ENCODE measurements around the gene ZNF284.
"Not testable (repeated sequence)": the region's sequence is repeated elsewhere in the genome, so short reads cannot be mapped to it uniquely, and the experiment has no call there.

ZNF284 gene

GRCh38 chr19:44109458-44109857, 37.5 kb downstream of the ZNF284 start:
- no peak for DNase-seq (ENCODE audit: extremely low spot score)
- TF ChIP-seq TARDBP (IDR thresholded peaks at IDR 0.05) (no peak), FOXK2 (IDR thresholded peaks at IDR 0.05) (no peak), BHLHE40 (IDR thresholded peaks at IDR 0.05; ENCODE audit: borderline replicate concordance) (no peak)
- POLR2A ChIA-PET: no interaction called here
- CTCF ChIA-PET: no interaction called here

GRCh38 chr19:44111910-44112463, 40.0 kb downstream of the ZNF284 start:
- no peak for DNase-seq (ENCODE audit: extremely low spot score)
- ChIA-PET POLR2A (interaction anchor here (0.8 kb wide), 1 partner anchor 18 kb away, joined by 3 read pairs; the partner anchor contains the start of gene ZNF224), CTCF (no interaction called here)
- TF ChIP-seq BHLHE40 (IDR thresholded peaks at IDR 0.05; ENCODE audit: borderline replicate concordance) (no peak), NFRKB (IDR thresholded peaks at IDR 0.05) (no peak), LEF1 (IDR thresholded peaks at IDR 0.05; ENCODE audit: borderline replicate concordance) (no peak), CTBP1 (IDR thresholded peaks at IDR 0.05; ENCODE audit: borderline replicate concordance) (no peak), ELF4 (IDR thresholded peaks at IDR 0.05) (no peak), TARDBP (IDR thresholded peaks at IDR 0.05) (no peak), PKNOX1 (IDR thresholded peaks at IDR 0.05) (no peak), L3MBTL2 (conservative IDR thresholded peaks at IDR 0.05) (no peak), ARNT (IDR thresholded peaks at IDR 0.05) (no peak)

- TF ChIP-seq FOXA1 (IDR thresholded peaks at IDR 0.05) (no peak), SUZ12 (IDR thresholded peaks at IDR 0.05) (no peak), L3MBTL2 (conservative IDR thresholded peaks at IDR 0.05) (0 out of 2 replicates have a peak, but pooled peaks have one; percentile 27), FOXK2 (IDR thresholded peaks at IDR 0.05) (no peak)
- POLR2A ChIA-PET: interaction anchor here (2.1 kb wide), 1 partner anchor 53 kb away, joined by 10 read pairs; the partner anchor contains the start of gene ZNF226
- DNase-seq (ENCODE audit: extremely low spot score): no peak
- CTCF ChIA-PET: interaction anchor here (0.6 kb wide), 1 partner anchor 162 kb away, joined by 4 read pairs; the partner anchor contains the start of gene ZNF221
These were observed 40.8 kb downstream of the ZNF284 start for GRCh38 chr19:44112802-44113137.

GRCh38 chr19:44113138-44113783, 41.3 kb downstream of the ZNF284 start, which contains the start of gene ZNF225:
TSS of gene ZNF225 (plus strand) at chr19:44113399. CDS start at chr19:44115828, 2,429 bp downstream.
- POLR2A ChIA-PET: interaction anchor here (1.1 to 2.1 kb wide), 3 partner anchors 29 to 99 kb away, joined by 3 to 10 read pairs (median 4); partner anchors contain the start of genes ZNF226 and ZNF227

GRCh38 chr19:44113784-44114390, 41.9 kb downstream of the ZNF284 start:
- DNase-seq (ENCODE audit: extremely low spot score): peak; percentile 9
- no peak for TF ChIP-seq ZNF384 (IDR thresholded peaks at IDR 0.05)
- no peak for TF ChIP-seq NFRKB (IDR thresholded peaks at IDR 0.05)
- TF ChIP-seq SP1 (IDR thresholded peaks at IDR 0.05): no peak
- no peak for TF ChIP-seq TARDBP (IDR thresholded peaks at IDR 0.05)
- no peak for TF ChIP-seq FOXK2 (IDR thresholded peaks at IDR 0.05)
- TF ChIP-seq FOXM1 (IDR thresholded peaks at IDR 0.05; ENCODE audit: borderline replicate concordance): no peak
- no peak for TF ChIP-seq HDGF (IDR thresholded peaks at IDR 0.05; ENCODE audit: borderline replicate concordance)
- no peak for TF ChIP-seq BHLHE40 (IDR thresholded peaks at IDR 0.05; ENCODE audit: borderline replicate concordance)
- TF ChIP-seq SUZ12 (IDR thresholded peaks at IDR 0.05): no peak
- no peak for TF ChIP-seq ARNT (IDR thresholded peaks at IDR 0.05)
- TF ChIP-seq LEF1 (IDR thresholded peaks at IDR 0.05; ENCODE audit: borderline replicate concordance): no peak
- no peak for TF ChIP-seq L3MBTL2 (conservative IDR thresholded peaks at IDR 0.05)
- no peak for TF ChIP-seq CTBP1 (IDR thresholded peaks at IDR 0.05; ENCODE audit: borderline replicate concordance)
- TF ChIP-seq ELF4 (IDR thresholded peaks at IDR 0.05): no peak
- TF ChIP-seq PKNOX1 (IDR thresholded peaks at IDR 0.05): no peak
- TF ChIP-seq FOXA1 (IDR thresholded peaks at IDR 0.05): no peak
- ChIA-PET POLR2A (interaction anchor here (0.6 to 2.1 kb wide), 4 partner anchors 28 to 391 kb away, joined by 3 to 10 read pairs (median 4); partner anchors contain the start of genes ZNF226 and ZNF227), CTCF (no interaction called here)

More at GRCh38 chr19:44113138-44113783, 41.3 kb downstream of the ZNF284 start, which contains the start of gene ZNF225:
- DNase-seq (ENCODE audit: extremely low spot score): peak; percentile 89
- CTCF ChIA-PET: interaction anchor here (0.6 kb wide), 1 partner anchor 162 kb away, joined by 4 read pairs; the partner anchor contains the start of gene ZNF221
- TF ChIP-seq PKNOX1 (IDR thresholded peaks at IDR 0.05) (no peak), SUZ12 (IDR thresholded peaks at IDR 0.05) (peak; percentile 79), ELF4 (IDR thresholded peaks at IDR 0.05) (peak; percentile 85)

- POLR2A ChIA-PET; DNase-seq (ENCODE audit: extremely low spot score): not testable (repeated sequence)
- CTCF ChIA-PET: interaction anchor here (0.9 kb wide), 1 partner anchor 72 kb away, joined by 3 read pairs; no protein-coding TSS in a partner anchor
These were observed 49.2 kb downstream of the ZNF284 start for GRCh38 chr19:44121162-44121561.
